GM12878 (cell line): ENCODE results near the gene TCOF1. TPM values are rescaled to one million over a fixed set of nuclear protein-coding genes. Genes with fewer than 3 reads are reported as not detected.

Experiments
- ATAC-seq: fragments of 200-7000 bp; cut with Tn5 transposase; 3 replicates; pipeline ENCODE4 v1.9.1; 2020; ENCODE audit warnings: mild to moderate bottlenecking, moderate library complexity
- BruUV-seq: library from RNA; stranded (reverse); fragments of 400-500 nt; replicated peaks from 2 replicates; lab custom pipeline; 2021; lab: Mats Ljungman, UMichigan
- CTCF ChIA-PET: fragments of 300-600 bp; sonication (Branson Sonifier 250); formaldehyde crosslinking; extraction: SDS; loops from one replicate; lab custom pipeline; 2021; ENCODE audit warnings: inconsistent platforms; lab: Yijun Ruan, JAX
- POLR2A ChIA-PET: fragments of 350-600 bp; formaldehyde crosslinking; extraction: SDS; loops from one replicate; lab custom pipeline; 2021; ENCODE audit warnings: inconsistent platforms; lab: Charles Lee
- RAD21 ChIA-PET: fragments of 300-600 bp; sonication (Branson Sonifier 250); formaldehyde crosslinking; loops from one replicate; lab custom pipeline; 2023; ENCODE audit warnings: antibody characterized with exemption; ENCODE audit not compliant: unreplicated experiment; lab: Charles Lee
- SMC1A ChIA-PET: fragments of 300-600 bp; sonication (Branson Sonifier 250); formaldehyde crosslinking; loops from one replicate; lab custom pipeline; 2023; ENCODE audit not compliant: unreplicated experiment, uncharacterized antibody; lab: Charles Lee
- DNase-seq: peaks from one replicate; pipeline ENCODE4 v3.0.0-alpha.2; 2011; ENCODE audit warnings: low read depth, low spot score
- FAIRE-seq: peaks from 3 replicates; lab custom pipeline; 2011; peaks lifted over from hg19 to GRCh38; lab: Jason Lieb, UNC
- H2AFZ ChIP-seq: 2 replicates; pipeline ENCODE4 v1.6.0; 2011; ENCODE audit warnings: low read depth, low read length, control low read depth; ENCODE audit not compliant: control insufficient read depth
- H3K27ac ChIP-seq: 2 replicates; pipeline ENCODE4 v1.5.1; 2011; ENCODE audit warnings: control low read depth; ENCODE audit not compliant: control insufficient read depth, insufficient read depth
- H3K27me3 ChIP-seq, 2 experiments: replicated peaks in 1 of 2; 2 replicates each; pipeline versions ENCODE4 v1.6.0 to v1.6.1; 2011; ENCODE audit warnings: low read length in 1 of 2; ENCODE audit not compliant: control insufficient read depth in 2 of 2, insufficient read depth in 2 of 2
- H3K36me3 ChIP-seq, 2 experiments: 2 replicates each; pipeline ENCODE4 v1.5.1; 2011; ENCODE audit warnings: low read length in 1 of 2; ENCODE audit not compliant: control insufficient read depth in 2 of 2, insufficient read depth in 2 of 2
- H3K4me1 ChIP-seq: 2 replicates; pipeline ENCODE4 v1.6.1; 2011; ENCODE audit warnings: mild to moderate bottlenecking, low read length, moderate library complexity, mixed read lengths; ENCODE audit not compliant: control insufficient read depth, insufficient read depth
- H3K4me2 ChIP-seq: 2 replicates; pipeline ENCODE4 v1.6.0; 2011; ENCODE audit warnings: control low read depth; ENCODE audit not compliant: control insufficient read depth, insufficient read depth
- H3K4me3 ChIP-seq: fragments of 200-600 bp; sonication (generic); 2 replicates; pipeline ENCODE4 v1.5.1; 2016
- H3K79me2 ChIP-seq: 2 replicates; pipeline ENCODE4 v1.6.0; 2011; ENCODE audit warnings: low read length; ENCODE audit not compliant: control insufficient read depth, insufficient read depth
- H3K9ac ChIP-seq: 2 replicates; pipeline ENCODE4 v1.8.0; 2011; ENCODE audit warnings: low read length, control low read depth, mixed read lengths; ENCODE audit not compliant: control insufficient read depth, insufficient read depth
- H3K9me3 ChIP-seq: replicated peaks from 3 replicates; pipeline ENCODE4 v1.5.1; 2011; ENCODE audit warnings: mild to moderate bottlenecking, low read length; ENCODE audit not compliant: control insufficient read depth, insufficient read depth
- H4K20me1 ChIP-seq: 2 replicates; pipeline ENCODE4 v1.6.0; 2011; ENCODE audit not compliant: control insufficient read depth, insufficient read depth
- BCL11A ChIP-seq: IDR thresholded peaks from 2 replicates; pipeline ENCODE4 v1.6.1; 2011; ENCODE audit warnings: low read depth, low read length
- CBX5 ChIP-seq: sonication (generic); IDR thresholded peaks from 2 replicates; pipeline ENCODE4 v1.6.1; 2016; ENCODE audit warnings: low read depth, moderate library complexity, mild to moderate bottlenecking, inconsistent platforms
- EED ChIP-seq: sonication (generic); IDR thresholded peaks from 2 replicates; pipeline ENCODE4 v1.6.1; 2016; ENCODE audit warnings: antibody characterized with exemption, low read depth
- IKZF1 ChIP-seq: fragments of 450-650 bp; conservative IDR thresholded peaks from 2 replicates; pipeline ENCODE4 v1.6.1; 2017; ENCODE audit warnings: antibody characterized with exemption, mild to moderate bottlenecking
- NR2C2 ChIP-seq: IDR thresholded peaks from 2 replicates; pipeline ENCODE4 v1.6.1; 2011; ENCODE audit warnings: borderline replicate concordance, low read depth; ENCODE audit not compliant: control insufficient read depth, insufficient read length
- PAX5 ChIP-seq: IDR thresholded peaks from 2 replicates; pipeline ENCODE4 v1.6.1; 2011; ENCODE audit warnings: low read depth, low read length, borderline replicate concordance
- PBX3 ChIP-seq: IDR thresholded peaks from 2 replicates; pipeline ENCODE4 v1.6.1; 2011; ENCODE audit warnings: mild to moderate bottlenecking, low read depth, low read length, moderate library complexity; ENCODE audit not compliant: insufficient replicate concordance
- PML ChIP-seq: IDR thresholded peaks from 2 replicates; pipeline ENCODE4 v1.6.1; 2012; ENCODE audit warnings: low read length, inconsistent platforms
- POLR2AphosphoS2 ChIP-seq: IDR thresholded peaks from 2 replicates; pipeline ENCODE4 v1.6.1; 2011; ENCODE audit warnings: low read depth, mild to moderate bottlenecking, low read length, improper control_type of control experiment, moderate library complexity
- RAD21 ChIP-seq: IDR thresholded peaks from 2 replicates; pipeline ENCODE4 v1.6.1; 2011; ENCODE audit warnings: mild to moderate bottlenecking, low read depth, low read length, moderate library complexity; ENCODE audit not compliant: insufficient read depth
- SIX5 ChIP-seq: IDR thresholded peaks from 2 replicates; pipeline ENCODE4 v1.6.1; 2011; ENCODE audit warnings: mild to moderate bottlenecking, low read depth, low read length, moderate library complexity; ENCODE audit not compliant: severe bottlenecking
- SKIL ChIP-seq: fragments of 450-650 bp; IDR thresholded peaks from 2 replicates; pipeline ENCODE4 v1.6.1; 2017; ENCODE audit warnings: mild to moderate bottlenecking, low read depth, inconsistent platforms; ENCODE audit not compliant: poor library complexity, severe bottlenecking
- SP1 ChIP-seq: IDR thresholded peaks from one replicate; pipeline ENCODE4 v1.6.1; 2011; ENCODE audit warnings: low read depth, low read length
- YY1 ChIP-seq: IDR thresholded peaks from 2 replicates; pipeline ENCODE4 v1.6.1; 2011; ENCODE audit warnings: low read depth, mild to moderate bottlenecking, low read length
- ZBED1 ChIP-seq: IDR thresholded peaks from 2 replicates; pipeline ENCODE4 v1.6.1; 2016; ENCODE audit warnings: borderline replicate concordance
- ZNF274 ChIP-seq: IDR thresholded peaks from one replicate; pipeline ENCODE4 v1.8.0; 2011; ENCODE audit not compliant: insufficient read length, insufficient read depth
- WGBS: methylation state at CpG from one replicate; pipeline ENCODE4 v1.1.6; 2016; ENCODE audit warnings: low lambda C conversion rate; ENCODE audit not compliant: insufficient replicate concordance, insufficient coverage; ENCODE audit errors: missing lambda C conversion rate; 5-methylcytosine and 5-hydroxymethylcytosine counted together
- in situ Hi-C: fragments of 300-500 bp; cut with MboI; formaldehyde crosslinking; loops from 9 replicates; pipeline ENCODE4 v1.14.3; 2018; ENCODE audit warnings: mixed read lengths
- intact Hi-C: fragments of 100-400 bp; cut with micrococcal nuclease; formaldehyde crosslinking; loops from one replicate; pipeline ENCODE4 v1.14.2; 2022; ENCODE audit not compliant: unreplicated experiment
- polyA plus RNA-seq, 11 experiments: library from polyadenylated mRNA; depleted of rRNA in 4 of 11; unstranded in 6 of 11; stranded (reverse) in 5 of 11; fragments of >200 nt; fragmentation: Nextera tagmentation in 4 of 11; fragmentation: Illumina TruSeq in 1 of 11; extraction: Ambion mirVana in 4 of 11; extraction: Trizol in 1 of 11; gene quantifications; 1 replicate in 1 of 11; 2 replicates in 10 of 11; pipeline versions ENCODE4 v1.2.1 to v1.2.3, GENCODE V29; 2011 to 2016; ENCODE audit warnings: inconsistent platforms in 2 of 11, missing spikeins in 2 of 11, low read depth in 1 of 11
- total RNA-seq, 4 experiments: library from RNA; depleted of rRNA in 3 of 4; stranded (reverse); fragments of >200 nt in 3 of 4; fragmentation: Illumina TruSeq in 1 of 4; extraction: Trizol in 1 of 4; gene quantifications; 2 replicates each; pipeline versions ENCODE4 v1.2.1 to v1.2.3, GENCODE V29; 2013 to 2021
- TF ChIP-seq, protein P1 (sequence below): fragments of 450-650 bp; IDR thresholded peaks from 2 replicates; pipeline ENCODE4 v1.6.1; 2016; ENCODE audit warnings: mild to moderate bottlenecking
- TF ChIP-seq, protein P2 (sequence below): IDR thresholded peaks from 2 replicates; pipeline ENCODE4 v1.6.1; 2011; ENCODE audit warnings: borderline replicate concordance, low read depth, mild to moderate bottlenecking, moderate library complexity, low read length; ENCODE audit not compliant: insufficient read depth, poor library complexity, severe bottlenecking

TCOF1 gene
- total and polyA plus RNA-seq, 10 of the 15 experiments (the other 5 are each of a cell fraction or from before 2014, with no cell fraction given), result 8.7 to 83.9 (median 38.9) TPM

GRCh38 chr5:150399524-150400211, 42.2 kb downstream of the TCOF1 start:
- ChIA-PET CTCF (interaction anchor here (0.5 to 14.0 kb wide), 23 partner anchors 7 to 146 kb away, joined by 3 to 274 read pairs (median 6); partner anchors contain the start of genes CD74 and RPS14), RAD21 (interaction anchor here (0.5 to 8.6 kb wide), 11 partner anchors 12 to 240 kb away, joined by 3 to 115 read pairs (median 3); partner anchors contain the start of genes CD74 and RPS14), SMC1A (interaction anchor here (1.0 to 8.1 kb wide), 10 partner anchors 8 to 447 kb away, joined by 3 to 127 read pairs (median 6); no protein-coding TSS in a partner anchor), POLR2A (interaction anchor here (1.2 to 4.9 kb wide), 6 partner anchors 11 to 40 kb away, joined by 3 to 39 read pairs (median 14); partner anchors contain the start of gene CD74)
- no TSS peak for BruUV-seq
- Histone ChIP-seq H3K27ac (no peak overlapping the region), H3K4me2 (no peak overlapping the region; the same call in 1 of the 2 replicates), H3K4me3 (no peak overlapping the region), H3K4me1 (no peaks in the 10 kb centered on the region), H3K27me3 (no peaks in the 10 kb centered on the region), H3K9me3 (no peaks in the 10 kb centered on the region), H3K9ac (no peak overlapping the region), H4K20me1 (peaks cover 27% of the 10 kb centered on the region), H3K36me3 (peaks cover 43 to 47% of the 10 kb centered on the region in 2 experiments), H2AFZ (no peak overlapping the region), H3K79me2 (no peaks in the 10 kb centered on the region)
- intact Hi-C loops, result no loop called here
- DNase-seq, result no peak
- ATAC-seq, result peak; percentile 17
- in situ Hi-C loops, result no loop called here
- FAIRE-seq, result no peak
- 46% methylated on average over 11 of the region's 11 CpGs for WGBS
- TF ChIP-seq EED, result no peak; the same call in 1 of the 2 replicates
- no peak for TF ChIP-seq RAD21
- TF ChIP-seq ZNF274, result no peak
- peak; percentile 45 for TF ChIP-seq PBX3
- peak; percentile 1; the same call in 1 of the 2 replicates for TF ChIP-seq PAX5
- peak; percentile 21; the same call in 1 of the 2 replicates for TF ChIP-seq ZBED1
- peak; percentile 89 for TF ChIP-seq POLR2AphosphoS2
- TF ChIP-seq PML, result no peak
- TF ChIP-seq BCL11A, result peak; percentile 83; the same call in 1 of the 2 replicates
- no peak for TF ChIP-seq SKIL
- no peak for TF ChIP-seq CBX5
- TF ChIP-seq YY1, result peak; percentile 50
- TF ChIP-seq SP1, result no peak
- TF ChIP-seq, protein P1, sequence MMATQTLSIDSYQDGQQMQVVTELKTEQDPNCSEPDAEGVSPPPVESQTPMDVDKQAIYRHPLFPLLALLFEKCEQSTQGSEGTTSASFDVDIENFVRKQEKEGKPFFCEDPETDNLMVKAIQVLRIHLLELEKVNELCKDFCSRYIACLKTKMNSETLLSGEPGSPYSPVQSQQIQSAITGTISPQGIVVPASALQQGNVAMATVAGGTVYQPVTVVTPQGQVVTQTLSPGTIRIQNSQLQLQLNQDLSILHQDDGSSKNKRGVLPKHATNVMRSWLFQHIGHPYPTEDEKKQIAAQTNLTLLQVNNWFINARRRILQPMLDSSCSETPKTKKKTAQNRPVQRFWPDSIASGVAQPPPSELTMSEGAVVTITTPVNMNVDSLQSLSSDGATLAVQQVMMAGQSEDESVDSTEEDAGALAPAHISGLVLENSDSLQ, result no peak
- peak; percentile 18 for TF ChIP-seq SIX5
- TF ChIP-seq, protein P2, sequence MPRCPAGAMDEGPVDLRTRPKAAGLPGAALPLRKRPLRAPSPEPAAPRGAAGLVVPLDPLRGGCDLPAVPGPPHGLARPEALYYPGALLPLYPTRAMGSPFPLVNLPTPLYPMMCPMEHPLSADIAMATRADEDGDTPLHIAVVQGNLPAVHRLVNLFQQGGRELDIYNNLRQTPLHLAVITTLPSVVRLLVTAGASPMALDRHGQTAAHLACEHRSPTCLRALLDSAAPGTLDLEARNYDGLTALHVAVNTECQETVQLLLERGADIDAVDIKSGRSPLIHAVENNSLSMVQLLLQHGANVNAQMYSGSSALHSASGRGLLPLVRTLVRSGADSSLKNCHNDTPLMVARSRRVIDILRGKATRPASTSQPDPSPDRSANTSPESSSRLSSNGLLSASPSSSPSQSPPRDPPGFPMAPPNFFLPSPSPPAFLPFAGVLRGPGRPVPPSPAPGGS, result peak; percentile 90
- TF ChIP-seq NR2C2, result no peak
- TF ChIP-seq IKZF1, result no peak; the same call in 1 of the 2 replicates
